DND-41 (cell line): ENCODE results near the gene TCIRG1.

ENCODE experiments used
- ATAC-seq: fragments of 200-7000 bp; cut with Tn5 transposase; 3 replicates; pipeline ENCODE4 v1.9.1; 2021; ENCODE audit warnings: low read depth; ENCODE audit not compliant: insufficient read depth
- DNase-seq: peaks from one replicate; pipeline ENCODE4 v3.0.0-alpha.2; 2020
- H2AFZ ChIP-seq: 2 replicates; pipeline ENCODE4 v1.6.0; 2012; ENCODE audit warnings: low read depth, low read length
- H3K27ac ChIP-seq: 2 replicates; pipeline ENCODE4 v1.5.1; 2012; ENCODE audit warnings: low read length, inconsistent platforms
- H3K27me3 ChIP-seq: fragments of 200-600 bp; sonication (generic); 2 replicates; pipeline ENCODE4 v1.6.0; 2012; ENCODE audit warnings: low read length, mild to moderate bottlenecking, inconsistent platforms; ENCODE audit not compliant: insufficient read depth, poor library complexity
- H3K36me3 ChIP-seq: 2 replicates; pipeline ENCODE4 v1.5.1; 2012; ENCODE audit warnings: low read length, inconsistent platforms; ENCODE audit not compliant: insufficient read depth
- H3K4me1 ChIP-seq: 2 replicates; pipeline ENCODE4 v1.5.1; 2012; ENCODE audit warnings: mild to moderate bottlenecking, low read length; ENCODE audit not compliant: insufficient read depth
- H3K4me2 ChIP-seq: 2 replicates; pipeline ENCODE4 v1.6.0; 2012; ENCODE audit warnings: mild to moderate bottlenecking, moderate library complexity, low read length, inconsistent platforms; ENCODE audit not compliant: insufficient read depth
- H3K4me3 ChIP-seq, 2 experiments: fragments of 200-600 bp in 1 of 2; shearing (Covaris generic) in 1 of 2; 2 replicates each; pipeline ENCODE4 v1.5.1; 2012 to 2016; ENCODE audit warnings: inconsistent platforms in 2 of 2, low read length in 2 of 2, mild to moderate bottlenecking in 2 of 2, low read depth in 1 of 2, moderate library complexity in 1 of 2
- H3K79me2 ChIP-seq: 2 replicates; pipeline ENCODE4 v1.6.0; 2012; ENCODE audit warnings: low read length, inconsistent platforms; ENCODE audit not compliant: insufficient read depth
- H3K9ac ChIP-seq: 2 replicates; pipeline ENCODE4 v1.6.0; 2012; ENCODE audit warnings: low read depth, mild to moderate bottlenecking, inconsistent platforms, low read length, moderate library complexity
- H3K9me3 ChIP-seq: 2 replicates; pipeline ENCODE4 v1.5.1; 2012; ENCODE audit warnings: low read length, moderate library complexity, mild to moderate bottlenecking, inconsistent platforms; ENCODE audit not compliant: insufficient read depth, severe bottlenecking
- H4K20me1 ChIP-seq: 2 replicates; pipeline ENCODE4 v1.6.0; 2012; ENCODE audit warnings: low read length; ENCODE audit not compliant: insufficient read depth
- EZH2 ChIP-seq: IDR thresholded peaks from 3 replicates; pipeline ENCODE4 v1.6.1; 2012; ENCODE audit warnings: borderline replicate concordance, low read depth, mild to moderate bottlenecking, moderate library complexity, low read length, inconsistent platforms; ENCODE audit not compliant: severe bottlenecking
- TF ChIP-seq, protein P1 (sequence below): IDR thresholded peaks from 2 replicates; pipeline ENCODE4 v1.5.1; 2012; ENCODE audit warnings: borderline replicate concordance, low read length, moderate library complexity, mild to moderate bottlenecking; ENCODE audit not compliant: poor library complexity, severe bottlenecking; ENCODE audit errors: extremely low read depth

TCIRG1 gene

DNA sequence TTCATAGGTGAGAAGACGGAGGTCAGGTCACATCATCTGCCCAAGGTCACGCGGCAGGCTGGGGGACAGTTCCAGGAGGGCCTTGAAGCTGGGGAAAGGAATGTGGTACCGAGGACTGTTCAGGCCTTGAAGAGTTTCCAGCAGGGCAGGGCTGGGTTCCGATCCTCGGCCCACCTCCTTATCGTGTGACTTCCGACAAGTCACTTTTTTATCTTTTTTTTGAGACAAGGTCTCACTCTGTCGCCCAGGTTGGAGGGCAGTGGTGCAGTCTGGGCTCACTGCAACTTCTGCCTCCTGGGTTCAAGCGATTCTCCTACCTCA, 7.7 kb upstream of the TCIRG1 start:
- peak overlapping the region; percentile 78 for H3K27ac ChIP-seq
- ATAC-seq (no peak), DNase-seq (no peak)
- H3K9me3 ChIP-seq: no peaks in the 10 kb centered on the region
- peak overlapping the region; percentile 88 for H3K4me2 ChIP-seq
- H3K9ac ChIP-seq: peak overlapping the region; percentile 78
- peaks cover 32% of the 10 kb centered on the region for H3K36me3 ChIP-seq
- H3K79me2 ChIP-seq: peaks cover 31% of the 10 kb centered on the region
- peak overlapping the region; percentile 43 to 88 for H3K4me3 ChIP-seq
- peak overlapping the region; percentile 68 for H2AFZ ChIP-seq
- peaks cover 44% of the 10 kb centered on the region for H3K4me1 ChIP-seq
- no peaks in the 10 kb centered on the region for H3K27me3 ChIP-seq
- TF ChIP-seq, protein P1, sequence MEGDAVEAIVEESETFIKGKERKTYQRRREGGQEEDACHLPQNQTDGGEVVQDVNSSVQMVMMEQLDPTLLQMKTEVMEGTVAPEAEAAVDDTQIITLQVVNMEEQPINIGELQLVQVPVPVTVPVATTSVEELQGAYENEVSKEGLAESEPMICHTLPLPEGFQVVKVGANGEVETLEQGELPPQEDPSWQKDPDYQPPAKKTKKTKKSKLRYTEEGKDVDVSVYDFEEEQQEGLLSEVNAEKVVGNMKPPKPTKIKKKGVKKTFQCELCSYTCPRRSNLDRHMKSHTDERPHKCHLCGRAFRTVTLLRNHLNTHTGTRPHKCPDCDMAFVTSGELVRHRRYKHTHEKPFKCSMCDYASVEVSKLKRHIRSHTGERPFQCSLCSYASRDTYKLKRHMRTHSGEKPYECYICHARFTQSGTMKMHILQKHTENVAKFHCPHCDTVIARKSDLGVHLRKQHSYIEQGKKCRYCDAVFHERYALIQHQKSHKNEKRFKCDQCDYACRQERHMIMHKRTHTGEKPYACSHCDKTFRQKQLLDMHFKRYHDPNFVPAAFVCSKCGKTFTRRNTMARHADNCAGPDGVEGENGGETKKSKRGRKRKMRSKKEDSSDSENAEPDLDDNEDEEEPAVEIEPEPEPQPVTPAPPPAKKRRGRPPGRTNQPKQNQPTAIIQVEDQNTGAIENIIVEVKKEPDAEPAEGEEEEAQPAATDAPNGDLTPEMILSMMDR: no peak
- no peak for TF ChIP-seq EZH2
- peaks cover 20% of the 10 kb centered on the region; the same call in 1 of the 2 replicates for H4K20me1 ChIP-seq

DNA sequence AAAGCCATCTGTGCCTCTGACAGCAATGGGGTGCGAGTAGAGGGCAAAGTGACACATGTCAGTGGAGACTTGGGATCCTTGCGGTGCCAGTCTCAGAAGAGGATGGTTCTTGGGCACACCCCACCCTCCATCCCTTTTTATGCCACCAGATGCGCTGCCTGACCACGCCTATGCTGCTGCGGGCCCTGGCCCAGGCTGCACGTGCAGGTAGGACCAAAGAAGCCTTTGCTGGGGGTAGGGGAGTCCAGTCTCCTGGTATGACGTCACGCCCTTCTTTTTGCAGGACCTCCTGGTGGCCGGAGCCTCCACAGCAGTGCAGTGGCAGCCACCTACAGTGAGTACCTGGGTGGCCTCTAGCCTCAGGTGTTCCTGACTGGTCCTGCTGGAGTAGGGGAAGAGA, 6.8 kb upstream of the TCIRG1 start:
- H2AFZ ChIP-seq: no peak overlapping the region
- no peak for ATAC-seq
- no peaks in the 10 kb centered on the region for H3K9me3 ChIP-seq
- peak overlapping the region in 1 of 2 experiments; percentile 88; a peak in 2 of 4 replicates for H3K4me3 ChIP-seq
- peaks cover 44% of the 10 kb centered on the region for H3K4me1 ChIP-seq
- peak overlapping the region; percentile 88 for H3K4me2 ChIP-seq
- no peak for DNase-seq
- TF ChIP-seq, protein P1: no peak
- no peak for TF ChIP-seq EZH2
- peak overlapping the region; percentile 78 for H3K27ac ChIP-seq
- H4K20me1 ChIP-seq: peaks cover 20% of the 10 kb centered on the region
- peak overlapping the region; percentile 78 for H3K9ac ChIP-seq
- H3K27me3 ChIP-seq: no peaks in the 10 kb centered on the region
- peaks cover 32% of the 10 kb centered on the region for H3K36me3 ChIP-seq
- H3K79me2 ChIP-seq: peaks cover 31% of the 10 kb centered on the region

GRCh38 chr11:68032997-68033707, 5.7 kb upstream of the TCIRG1 start:
- peaks cover 32% of the 10 kb centered on the region for H3K36me3 ChIP-seq
- no peak overlapping the region for H3K4me3 ChIP-seq
- DNase-seq: no peak
- H2AFZ ChIP-seq: no peak overlapping the region
- H3K4me1 ChIP-seq: peaks cover 39% of the 10 kb centered on the region
- no peaks in the 10 kb centered on the region for H3K27me3 ChIP-seq
- no peak for ATAC-seq
- TF ChIP-seq, protein P1: no peak
- TF ChIP-seq EZH2: no peak
- peaks cover 20% of the 10 kb centered on the region for H4K20me1 ChIP-seq
- H3K79me2 ChIP-seq: peaks cover 31% of the 10 kb centered on the region
- H3K9ac ChIP-seq: 0 out of 2 replicates have a peak overlapping the region, but pooled peaks have one; percentile 78
- H3K9me3 ChIP-seq: no peaks in the 10 kb centered on the region
- H3K27ac ChIP-seq: no peak overlapping the region
- H3K4me2 ChIP-seq: 0 out of 2 replicates have a peak overlapping the region, but pooled peaks have one; percentile 4
